HCT116 (cell line): Measurements from ENCODE around the gene FLYWCH1. TPM values are rescaled to one million over a fixed set of nuclear protein-coding genes. Genes with fewer than 3 reads are reported as not detected.

Experiments used
- ATAC-seq: fragments of 200-7000 bp; cut with Tn5 transposase; 2 replicates; pipeline ENCODE4 v1.9.1; 2020; ENCODE audit warnings: mild to moderate bottlenecking, moderate library complexity
- BruUV-seq: library from RNA; stranded (reverse); fragments of 400-500 nt; replicated peaks from 2 replicates; lab custom pipeline; 2021; lab: Mats Ljungman, UMichigan
- CTCF ChIA-PET: fragments of 300-600 bp; sonication (Branson Sonifier 250); formaldehyde crosslinking; loops from one replicate; lab custom pipeline; 2021; ENCODE audit warnings: antibody characterized with exemption; lab: Charles Lee
- POLR2A ChIA-PET: fragments of 300-600, 350-600 bp; sonication (Branson Sonifier 250); formaldehyde crosslinking; loops from one replicate; lab custom pipeline; 2021; ENCODE audit warnings: antibody characterized with exemption; lab: Charles Lee
- RAD21 ChIA-PET, 2 experiments: fragments of 300-600 bp; sonication (Branson Sonifier 250); formaldehyde crosslinking; loops; one replicate each; lab custom pipeline; 2023; ENCODE audit warnings: low total read pairs in 2 of 2; ENCODE audit not compliant: uncharacterized antibody in 2 of 2, unreplicated experiment in 2 of 2, low non-redundant PET in 1 of 2; lab: Charles Lee
- DNase-seq: peaks from one replicate; pipeline ENCODE4 v3.0.0-alpha.2; 2010; ENCODE audit warnings: low read depth, low spot score
- H2AFZ ChIP-seq: fragments of 200-600 bp; shearing (Covaris generic), sonication (generic); 2 replicates; pipeline ENCODE4 v1.6.1; 2017; ENCODE audit warnings: low read depth, mixed run types, mixed read lengths, antibody characterized with exemption, low read length; ENCODE audit not compliant: poor library complexity, severe bottlenecking
- H3K27ac ChIP-seq: 2 replicates; pipeline ENCODE4 v1.5.1; 2012; ENCODE audit warnings: low read depth, low read length
- H3K27me3 ChIP-seq: fragments of 200-600 bp; sonication (generic); 2 replicates; pipeline ENCODE4 v1.6.1; 2016; ENCODE audit warnings: mixed run types, low read length, mixed read lengths; ENCODE audit not compliant: insufficient read depth
- H3K36me3 ChIP-seq, 2 experiments: fragments of 200-500 bp in 1 of 2; fragments of 200-600 bp in 1 of 2; sonication (Bioruptor generic) in 1 of 2; sonication (generic) in 1 of 2; 2 replicates each; pipeline versions ENCODE4 v1.5.1 to v1.6.1; 2014 to 2016; ENCODE audit warnings: low read length in 2 of 2, inconsistent platforms in 1 of 2, mixed read lengths in 1 of 2, mixed run types in 1 of 2; ENCODE audit not compliant: insufficient read depth in 2 of 2, control insufficient read depth in 1 of 2
- H3K4me1 ChIP-seq, 2 experiments: fragments of 200-600 bp in 1 of 2; sonication (generic) in 1 of 2; 2 replicates each; pipeline versions ENCODE4 v1.5.1 to v1.6.1; 2012 to 2017; ENCODE audit warnings: low read length in 2 of 2, inconsistent platforms in 1 of 2, mild to moderate bottlenecking in 1 of 2, mixed read lengths in 1 of 2, mixed run types in 1 of 2, moderate library complexity in 1 of 2; ENCODE audit not compliant: insufficient read depth in 2 of 2, control insufficient read depth in 1 of 2
- H3K4me2 ChIP-seq: fragments of 200-600 bp; sonication (generic); 2 replicates; pipeline ENCODE4 v1.6.1; 2017; ENCODE audit warnings: mixed run types, low read length, mixed read lengths
- H3K4me3 ChIP-seq, 2 experiments: fragments of 200-600 bp in 1 of 2; sonication (generic) in 1 of 2; replicated peaks in 1 of 2; 2 replicates each; pipeline ENCODE4 v1.5.1; 2011 to 2016; ENCODE audit warnings: low read length in 2 of 2, control low read depth in 1 of 2, low read depth in 1 of 2, mild to moderate bottlenecking in 1 of 2, mixed read lengths in 1 of 2, mixed run types in 1 of 2
- H3K79me2 ChIP-seq: fragments of 200-600 bp; sonication (generic); 2 replicates; pipeline ENCODE4 v1.6.1; 2017; ENCODE audit warnings: mild to moderate bottlenecking, mixed run types, low read length, moderate library complexity, mixed read lengths; ENCODE audit not compliant: insufficient read depth
- H3K9ac ChIP-seq: fragments of 200-600 bp; sonication (generic); 2 replicates; pipeline ENCODE4 v1.6.1; 2016; ENCODE audit warnings: low read length, mixed read lengths
- H3K9me2 ChIP-seq: fragments of 200-600 bp; sonication (generic), shearing (Covaris generic); 2 replicates; pipeline ENCODE4 v1.6.1; 2017; ENCODE audit warnings: mixed run types, mild to moderate bottlenecking, moderate library complexity; ENCODE audit not compliant: insufficient read depth
- H3K9me3 ChIP-seq, 2 experiments: fragments of 200-500 bp in 1 of 2; fragments of 200-600 bp in 1 of 2; sonication (Bioruptor generic) in 1 of 2; sonication (generic) in 1 of 2; 2 replicates each; pipeline ENCODE4 v1.6.1; 2014 to 2017; ENCODE audit warnings: low read length in 2 of 2, mixed read lengths in 2 of 2, inconsistent platforms in 1 of 2, low read depth in 1 of 2, mild to moderate bottlenecking in 1 of 2, mixed run types in 1 of 2, moderate library complexity in 1 of 2; ENCODE audit not compliant: control insufficient read depth in 1 of 2, insufficient read depth in 1 of 2
- H4K20me1 ChIP-seq: fragments of 200-600 bp; sonication (generic), shearing (Covaris generic); 2 replicates; pipeline ENCODE4 v1.6.1; 2017; ENCODE audit warnings: mixed run types, mild to moderate bottlenecking, moderate library complexity; ENCODE audit not compliant: insufficient read depth
- CEBPB ChIP-seq: IDR thresholded peaks from 2 replicates; pipeline ENCODE4 v1.6.1; 2012; ENCODE audit warnings: low read depth
- EZH2 ChIP-seq: fragments of 200-600 bp; sonication (generic); IDR thresholded peaks from 2 replicates; pipeline ENCODE4 v1.6.1; 2017; ENCODE audit warnings: antibody characterized with exemption, mixed run types
- SIN3A ChIP-seq: IDR thresholded peaks from 2 replicates; pipeline ENCODE4 v1.6.1; 2012; ENCODE audit warnings: low read depth
- ZFX ChIP-seq: fragments of 450-650 bp; IDR thresholded peaks from 2 replicates; pipeline ENCODE4 v1.6.1; 2017
- intact Hi-C: fragments of 100-400 bp; cut with micrococcal nuclease; formaldehyde crosslinking; loops from 2 replicates; pipeline ENCODE4 v1.10.0; 2022
- total RNA-seq: library from RNA; stranded (reverse); gene quantifications from one replicate; pipeline ENCODE4 v1.2.1, GENCODE V29; 2021; ENCODE audit not compliant: unreplicated experiment
- TF ChIP-seq, protein P1 (sequence below), 3 experiments: fragments of 200-600 bp in 1 of 3; sonication (generic) in 1 of 3; IDR thresholded peaks in 2 of 3; conservative IDR thresholded peaks in 1 of 3; 2 replicates each; pipeline ENCODE4 v1.5.1; 2012 to 2017; ENCODE audit warnings: low read depth in 2 of 3, low read length in 2 of 3, antibody characterized with exemption in 1 of 3, borderline replicate concordance in 1 of 3, control low read depth in 1 of 3, mild to moderate bottlenecking in 1 of 3, mixed read lengths in 1 of 3, mixed run types in 1 of 3, moderate library complexity in 1 of 3; ENCODE audit not compliant: insufficient read depth in 1 of 3

The FLYWCH1 gene
- total RNA-seq, 1 experiment from 2014 or later, result 66.6 TPM

GRCh38 chr16:2964475-2965336 is 53.0 kb downstream of the FLYWCH1 start:
- H3K9ac ChIP-seq, result peak overlapping the region; percentile 88
- peaks cover under 1% of the 10 kb centered on the region; the same call in 1 of the 2 replicates for H3K79me2 ChIP-seq
- RAD21 ChIA-PET, result no interaction called here
- no peaks in the 10 kb centered on the region for H3K9me3 ChIP-seq
- H3K9me2 ChIP-seq, result no peaks in the 10 kb centered on the region
- H3K4me3 ChIP-seq, result peak overlapping the region; percentile 71 to 83
- no peak overlapping the region for H2AFZ ChIP-seq
- H4K20me1 ChIP-seq, result no peaks in the 10 kb centered on the region
- H3K4me1 ChIP-seq, result peaks cover 19 to 56% of the 10 kb centered on the region in 2 experiments
- POLR2A ChIA-PET, result interaction anchor here (0.9 to 4.1 kb wide), 7 partner anchors 8 to 57 kb away, joined by 3 to 29 read pairs (median 4); partner anchors contain the start of genes HCFC1R1, PKMYT1, THOC6 and TNFRSF12A
- no peaks in the 10 kb centered on the region for H3K36me3 ChIP-seq
- H3K27me3 ChIP-seq, result no peaks in the 10 kb centered on the region
- H3K4me2 ChIP-seq, result peak overlapping the region; percentile 98
- TSS peak; percentile 89 for BruUV-seq
- CTCF ChIA-PET, result interaction anchor here (0.8 to 1.5 kb wide), 9 partner anchors 16 to 106 kb away, joined by 3 to 5 read pairs (median 3); partner anchors contain the start of genes FLYWCH1 and PRSS22
- peak; percentile 76 for DNase-seq
- TF ChIP-seq CEBPB (no peak), SIN3A (no peak), EZH2 (no peak), ZFX (peak; percentile 65; the same call in 1 of the 2 replicates)
- TF ChIP-seq, protein P1, sequence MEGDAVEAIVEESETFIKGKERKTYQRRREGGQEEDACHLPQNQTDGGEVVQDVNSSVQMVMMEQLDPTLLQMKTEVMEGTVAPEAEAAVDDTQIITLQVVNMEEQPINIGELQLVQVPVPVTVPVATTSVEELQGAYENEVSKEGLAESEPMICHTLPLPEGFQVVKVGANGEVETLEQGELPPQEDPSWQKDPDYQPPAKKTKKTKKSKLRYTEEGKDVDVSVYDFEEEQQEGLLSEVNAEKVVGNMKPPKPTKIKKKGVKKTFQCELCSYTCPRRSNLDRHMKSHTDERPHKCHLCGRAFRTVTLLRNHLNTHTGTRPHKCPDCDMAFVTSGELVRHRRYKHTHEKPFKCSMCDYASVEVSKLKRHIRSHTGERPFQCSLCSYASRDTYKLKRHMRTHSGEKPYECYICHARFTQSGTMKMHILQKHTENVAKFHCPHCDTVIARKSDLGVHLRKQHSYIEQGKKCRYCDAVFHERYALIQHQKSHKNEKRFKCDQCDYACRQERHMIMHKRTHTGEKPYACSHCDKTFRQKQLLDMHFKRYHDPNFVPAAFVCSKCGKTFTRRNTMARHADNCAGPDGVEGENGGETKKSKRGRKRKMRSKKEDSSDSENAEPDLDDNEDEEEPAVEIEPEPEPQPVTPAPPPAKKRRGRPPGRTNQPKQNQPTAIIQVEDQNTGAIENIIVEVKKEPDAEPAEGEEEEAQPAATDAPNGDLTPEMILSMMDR (IDR thresholded peaks at IDR 0.05 in 2 of 3, conservative IDR thresholded peaks at IDR 0.05 in 1 of 3; ENCODE audit: borderline replicate concordance in 1 of 3, insufficient read depth in 1 of 3, low read depth in 2 of 3, low read length in 2 of 3), result peak in 1 of 3 experiments; percentile 0; a peak in 1 of 6 replicates
- TF ChIP-seq, all 23 proteins: peak for 2
- H3K27ac ChIP-seq, result peak overlapping the region; percentile 89
- intact Hi-C loops, result no loop called here
- peak; percentile 55 for ATAC-seq
